K562 (cell line): Measurements from ENCODE around the gene OSGIN1. TPM values are rescaled to one million over a fixed set of nuclear protein-coding genes. Genes with fewer than 3 reads are reported as not detected.

Experiments used
- BHLHE40 ChIP-seq: IDR thresholded peaks from 2 replicates; pipeline ENCODE4 v1.6.1; 2011; ENCODE audit warnings: low read length, improper control_type of control experiment
- CBFB ChIP-seq: sonication (generic); formaldehyde crosslinking; IDR thresholded peaks from 2 replicates; pipeline ENCODE4 v1.4.0; 2020; ENCODE audit warnings: mild to moderate bottlenecking, missing genetic modification reagents
- COPS2 ChIP-seq: fragments of 450-650 bp; conservative IDR thresholded peaks from 2 replicates; pipeline ENCODE4 v1.6.1; 2016; ENCODE audit warnings: mild to moderate bottlenecking, moderate library complexity
- SIN3A ChIP-seq, 2 experiments: fragments of 150-350 bp in 1 of 2; IDR thresholded peaks; 2 replicates each; pipeline ENCODE4 v1.6.1; 2011 to 2016; ENCODE audit warnings: borderline replicate concordance in 2 of 2, low read depth in 2 of 2, low read length in 2 of 2, mild to moderate bottlenecking in 2 of 2, moderate library complexity in 2 of 2; ENCODE audit not compliant: control insufficient read depth in 1 of 2
- ZNF589 ChIP-seq: fragments of 200-800 bp; sonication (Bioruptor generic); IDR thresholded peaks from 2 replicates; pipeline ENCODE4 v1.6.1; 2016; ENCODE audit warnings: low read depth, missing genetic modification characterization, missing compliant biosample characterization
- polyA plus RNA-seq, 8 experiments: library from polyadenylated mRNA; depleted of rRNA in 4 of 8; stranded (reverse) in 5 of 8; unstranded in 3 of 8; fragments of >200 nt; fragmentation: Nextera tagmentation in 2 of 8; fragmentation: Illumina TruSeq in 1 of 8; extraction: Ambion mirVana in 2 of 8; extraction: Trizol in 1 of 8; gene quantifications; 2 replicates each; pipeline versions ENCODE4 v1.2.1 to v1.2.3, GENCODE V29; 2011 to 2014; ENCODE audit warnings: inconsistent platforms in 1 of 8, missing spikeins in 1 of 8
- total RNA-seq, 7 experiments: library from RNA; depleted of rRNA in 6 of 7; stranded (reverse); fragments of >200 nt in 6 of 7; fragmentation: Illumina TruSeq in 2 of 7; extraction: Trizol in 2 of 7; gene quantifications; 2 replicates each; pipeline versions ENCODE4 v1.2.1 to v1.2.3, GENCODE V29; 2011 to 2021; ENCODE audit warnings: low replicate concordance in 1 of 7
- TF ChIP-seq, protein P1 (sequence below), 2 experiments: fragments of 150-350 bp in 1 of 2; IDR thresholded peaks; 2 replicates each; pipeline ENCODE4 v1.6.1; 2012 to 2016; ENCODE audit warnings: low read depth in 2 of 2, low read length in 2 of 2, mild to moderate bottlenecking in 1 of 2, moderate library complexity in 1 of 2
- TF ChIP-seq, protein P2 (sequence below): IDR thresholded peaks from 2 replicates; pipeline ENCODE4 v1.6.1; 2011; ENCODE audit warnings: borderline replicate concordance, low read depth, mild to moderate bottlenecking, moderate library complexity, low read length; ENCODE audit not compliant: insufficient read depth, poor library complexity, severe bottlenecking
- TF ChIP-seq, protein P3 (sequence below): fragments of 250-450 bp; sonication (Bioruptor Pico); IDR thresholded peaks from 2 replicates; pipeline ENCODE4 v1.4.0; 2020

Gene OSGIN1
- total and polyA plus RNA-seq, 9 of the 15 experiments (the other 6 are each of a cell fraction or from before 2014, with no cell fraction given), result 0.03 to 3.6 (median 1.6) TPM

DNA sequence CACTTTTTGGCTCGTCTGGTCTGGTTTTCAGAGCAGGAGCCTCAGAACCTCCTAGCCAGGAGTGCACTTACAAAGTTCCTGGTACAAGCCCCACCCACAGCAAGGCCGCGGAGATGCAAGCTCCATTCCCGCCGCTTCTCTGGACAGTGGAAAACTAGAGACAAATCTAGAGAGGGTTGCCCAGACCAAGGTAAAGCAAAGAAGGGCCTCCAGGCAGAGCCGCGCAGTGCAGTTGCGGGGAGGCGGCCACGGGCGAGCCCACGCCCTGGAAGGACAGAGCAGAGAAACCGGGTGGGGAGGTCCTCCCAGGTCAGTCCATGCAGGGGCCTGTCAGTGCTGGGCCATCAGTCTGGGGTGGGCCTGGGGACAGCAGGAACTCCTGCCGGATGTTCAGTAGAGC is 11.0 kb upstream of the OSGIN1 start (continued):
- TF ChIP-seq, protein P1, sequence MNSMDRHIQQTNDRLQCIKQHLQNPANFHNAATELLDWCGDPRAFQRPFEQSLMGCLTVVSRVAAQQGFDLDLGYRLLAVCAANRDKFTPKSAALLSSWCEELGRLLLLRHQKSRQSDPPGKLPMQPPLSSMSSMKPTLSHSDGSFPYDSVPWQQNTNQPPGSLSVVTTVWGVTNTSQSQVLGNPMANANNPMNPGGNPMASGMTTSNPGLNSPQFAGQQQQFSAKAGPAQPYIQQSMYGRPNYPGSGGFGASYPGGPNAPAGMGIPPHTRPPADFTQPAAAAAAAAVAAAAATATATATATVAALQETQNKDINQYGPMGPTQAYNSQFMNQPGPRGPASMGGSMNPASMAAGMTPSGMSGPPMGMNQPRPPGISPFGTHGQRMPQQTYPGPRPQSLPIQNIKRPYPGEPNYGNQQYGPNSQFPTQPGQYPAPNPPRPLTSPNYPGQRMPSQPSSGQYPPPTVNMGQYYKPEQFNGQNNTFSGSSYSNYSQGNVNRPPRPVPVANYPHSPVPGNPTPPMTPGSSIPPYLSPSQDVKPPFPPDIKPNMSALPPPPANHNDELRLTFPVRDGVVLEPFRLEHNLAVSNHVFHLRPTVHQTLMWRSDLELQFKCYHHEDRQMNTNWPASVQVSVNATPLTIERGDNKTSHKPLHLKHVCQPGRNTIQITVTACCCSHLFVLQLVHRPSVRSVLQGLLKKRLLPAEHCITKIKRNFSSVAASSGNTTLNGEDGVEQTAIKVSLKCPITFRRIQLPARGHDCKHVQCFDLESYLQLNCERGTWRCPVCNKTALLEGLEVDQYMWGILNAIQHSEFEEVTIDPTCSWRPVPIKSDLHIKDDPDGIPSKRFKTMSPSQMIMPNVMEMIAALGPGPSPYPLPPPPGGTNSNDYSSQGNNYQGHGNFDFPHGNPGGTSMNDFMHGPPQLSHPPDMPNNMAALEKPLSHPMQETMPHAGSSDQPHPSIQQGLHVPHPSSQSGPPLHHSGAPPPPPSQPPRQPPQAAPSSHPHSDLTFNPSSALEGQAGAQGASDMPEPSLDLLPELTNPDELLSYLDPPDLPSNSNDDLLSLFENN (IDR thresholded peaks at IDR 0.05; ENCODE audit: low read depth in 2 of 2, low read length in 2 of 2), result no peak
- TF ChIP-seq COPS2 (no peak), ZNF589 (CRISPR knock-in tag) (no peak), SIN3A (IDR thresholded peaks at IDR 0.05; ENCODE audit: borderline replicate concordance in 2 of 2, control insufficient read depth in 1 of 2, low read depth in 2 of 2, low read length in 2 of 2) (no peak), BHLHE40 (no peak), CBFB (no peak)
- TF ChIP-seq, protein P2, sequence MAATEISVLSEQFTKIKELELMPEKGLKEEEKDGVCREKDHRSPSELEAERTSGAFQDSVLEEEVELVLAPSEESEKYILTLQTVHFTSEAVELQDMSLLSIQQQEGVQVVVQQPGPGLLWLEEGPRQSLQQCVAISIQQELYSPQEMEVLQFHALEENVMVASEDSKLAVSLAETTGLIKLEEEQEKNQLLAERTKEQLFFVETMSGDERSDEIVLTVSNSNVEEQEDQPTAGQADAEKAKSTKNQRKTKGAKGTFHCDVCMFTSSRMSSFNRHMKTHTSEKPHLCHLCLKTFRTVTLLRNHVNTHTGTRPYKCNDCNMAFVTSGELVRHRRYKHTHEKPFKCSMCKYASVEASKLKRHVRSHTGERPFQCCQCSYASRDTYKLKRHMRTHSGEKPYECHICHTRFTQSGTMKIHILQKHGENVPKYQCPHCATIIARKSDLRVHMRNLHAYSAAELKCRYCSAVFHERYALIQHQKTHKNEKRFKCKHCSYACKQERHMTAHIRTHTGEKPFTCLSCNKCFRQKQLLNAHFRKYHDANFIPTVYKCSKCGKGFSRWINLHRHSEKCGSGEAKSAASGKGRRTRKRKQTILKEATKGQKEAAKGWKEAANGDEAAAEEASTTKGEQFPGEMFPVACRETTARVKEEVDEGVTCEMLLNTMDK, result no peak
- TF ChIP-seq, protein P3, sequence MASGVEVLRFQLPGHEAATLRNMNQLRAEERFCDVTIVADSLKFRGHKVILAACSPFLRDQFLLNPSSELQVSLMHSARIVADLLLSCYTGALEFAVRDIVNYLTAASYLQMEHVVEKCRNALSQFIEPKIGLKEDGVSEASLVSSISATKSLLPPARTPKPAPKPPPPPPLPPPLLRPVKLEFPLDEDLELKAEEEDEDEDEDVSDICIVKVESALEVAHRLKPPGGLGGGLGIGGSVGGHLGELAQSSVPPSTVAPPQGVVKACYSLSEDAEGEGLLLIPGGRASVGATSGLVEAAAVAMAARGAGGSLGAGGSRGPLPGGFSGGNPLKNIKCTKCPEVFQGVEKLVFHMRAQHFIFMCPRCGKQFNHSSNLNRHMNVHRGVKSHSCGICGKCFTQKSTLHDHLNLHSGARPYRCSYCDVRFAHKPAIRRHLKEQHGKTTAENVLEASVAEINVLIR (CRISPR knock-in tag), result no peak
